ENCODE measurements around the gene D2HGDH.

GRCh38 chr2:241755166-241755565, 20.7 kb downstream of the D2HGDH start:
- TF ChIP-seq, protein P1, sequence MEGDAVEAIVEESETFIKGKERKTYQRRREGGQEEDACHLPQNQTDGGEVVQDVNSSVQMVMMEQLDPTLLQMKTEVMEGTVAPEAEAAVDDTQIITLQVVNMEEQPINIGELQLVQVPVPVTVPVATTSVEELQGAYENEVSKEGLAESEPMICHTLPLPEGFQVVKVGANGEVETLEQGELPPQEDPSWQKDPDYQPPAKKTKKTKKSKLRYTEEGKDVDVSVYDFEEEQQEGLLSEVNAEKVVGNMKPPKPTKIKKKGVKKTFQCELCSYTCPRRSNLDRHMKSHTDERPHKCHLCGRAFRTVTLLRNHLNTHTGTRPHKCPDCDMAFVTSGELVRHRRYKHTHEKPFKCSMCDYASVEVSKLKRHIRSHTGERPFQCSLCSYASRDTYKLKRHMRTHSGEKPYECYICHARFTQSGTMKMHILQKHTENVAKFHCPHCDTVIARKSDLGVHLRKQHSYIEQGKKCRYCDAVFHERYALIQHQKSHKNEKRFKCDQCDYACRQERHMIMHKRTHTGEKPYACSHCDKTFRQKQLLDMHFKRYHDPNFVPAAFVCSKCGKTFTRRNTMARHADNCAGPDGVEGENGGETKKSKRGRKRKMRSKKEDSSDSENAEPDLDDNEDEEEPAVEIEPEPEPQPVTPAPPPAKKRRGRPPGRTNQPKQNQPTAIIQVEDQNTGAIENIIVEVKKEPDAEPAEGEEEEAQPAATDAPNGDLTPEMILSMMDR (IDR thresholded peaks at IDR 0.05): no peak
- TF ChIP-seq POLR2A (IDR thresholded peaks at IDR 0.05): no peak
- no peak for TF ChIP-seq EP300 (IDR thresholded peaks at IDR 0.05)

Measured in suprapubic skin (tissue), 3 donors.